HepG2 (cell line): ENCODE results near the gene AGAP1. TPM values are rescaled to one million over a fixed set of nuclear protein-coding genes. Genes with fewer than 3 reads are reported as not detected.

Experiments used
- ATRX ChIP-seq: sonication (generic); formaldehyde crosslinking; IDR thresholded peaks from 2 replicates; pipeline ENCODE4 v1.4.0; 2020; ENCODE audit warnings: missing genetic modification reagents, borderline replicate concordance
- FOSL2 ChIP-seq: sonication (generic); formaldehyde crosslinking; IDR thresholded peaks from 2 replicates; pipeline ENCODE4 v1.4.0; 2020; ENCODE audit warnings: missing genetic modification reagents
- GTF2F1 ChIP-seq: fragments of 150-350 bp; IDR thresholded peaks from 2 replicates; pipeline ENCODE4 v1.6.1; 2014; ENCODE audit warnings: low read length
- HDAC2 ChIP-seq: sonication (generic); formaldehyde crosslinking; IDR thresholded peaks from 2 replicates; pipeline ENCODE4 v1.4.0; 2020; ENCODE audit warnings: missing genetic modification reagents
- JUND ChIP-seq: sonication (generic); formaldehyde crosslinking; IDR thresholded peaks from 2 replicates; pipeline ENCODE4 v1.8.0; 2022; ENCODE audit warnings: mild to moderate bottlenecking, missing genetic modification reagents
- PCBP2 ChIP-seq: fragments of 200-400 bp; formaldehyde crosslinking; optimal IDR thresholded peaks from 2 replicates; pipeline ENCODE3; 2018; ENCODE audit warnings: low read length, low read depth; ENCODE audit not compliant: poor library complexity, severe bottlenecking
- TBX2 ChIP-seq: sonication (generic); formaldehyde crosslinking; IDR thresholded peaks from 2 replicates; pipeline ENCODE4 v1.5.0; 2020; ENCODE audit warnings: missing genetic modification reagents, mild to moderate bottlenecking, borderline replicate concordance
- THAP11 ChIP-seq: IDR thresholded peaks from 2 replicates; pipeline ENCODE4 v1.6.1; 2016; ENCODE audit warnings: missing biosample characterization, missing genetic modification reagents
- THYN1 ChIP-seq: sonication (generic); formaldehyde crosslinking; IDR thresholded peaks from 2 replicates; pipeline ENCODE4 v1.8.1; 2023; ENCODE audit warnings: low read depth, mild to moderate bottlenecking, moderate library complexity, missing genetic modification reagents, borderline replicate concordance
- TP53 ChIP-seq: sonication (generic); formaldehyde crosslinking; conservative IDR thresholded peaks from 2 replicates; pipeline ENCODE4 v1.4.0; 2020; ENCODE audit warnings: missing genetic modification reagents
- TRIM24 ChIP-seq: sonication (generic); formaldehyde crosslinking; IDR thresholded peaks from 2 replicates; pipeline ENCODE4 v1.8.0; 2022; ENCODE audit warnings: mild to moderate bottlenecking, missing genetic modification reagents
- UBTF ChIP-seq: sonication (generic); formaldehyde crosslinking; IDR thresholded peaks from 2 replicates; pipeline ENCODE4 v1.4.0; 2020; ENCODE audit warnings: mild to moderate bottlenecking, missing genetic modification reagents
- ZBTB7A ChIP-seq: sonication (generic); formaldehyde crosslinking; IDR thresholded peaks from 2 replicates; pipeline ENCODE4 v1.8.0; 2022; ENCODE audit warnings: mild to moderate bottlenecking, missing genetic modification reagents
- ZNF207 ChIP-seq: fragments of 450-650 bp; IDR thresholded peaks from 2 replicates; pipeline ENCODE4 v1.6.1; 2016; ENCODE audit warnings: antibody characterized with exemption, borderline replicate concordance
- ZNF24 ChIP-seq: fragments of 450-650 bp; IDR thresholded peaks from 2 replicates; pipeline ENCODE4 v1.6.1; 2017; ENCODE audit warnings: antibody characterized with exemption, mild to moderate bottlenecking
- ZNF317 ChIP-seq: sonication (generic); formaldehyde crosslinking; IDR thresholded peaks from 2 replicates; pipeline ENCODE4 v1.5.0; 2020; ENCODE audit warnings: mild to moderate bottlenecking, missing genetic modification reagents
- ZNF329 ChIP-seq: sonication (generic); formaldehyde crosslinking; IDR thresholded peaks from 2 replicates; pipeline ENCODE4 v1.9.0; 2021; ENCODE audit warnings: low read depth, mild to moderate bottlenecking, missing genetic modification reagents
- ZNF383 ChIP-seq: sonication (generic); formaldehyde crosslinking; IDR thresholded peaks from 2 replicates; pipeline ENCODE4 v1.4.0; 2020; ENCODE audit warnings: missing genetic modification reagents, mild to moderate bottlenecking, borderline replicate concordance
- ZNF563 ChIP-seq: sonication (generic); formaldehyde crosslinking; IDR thresholded peaks from 2 replicates; pipeline ENCODE4 v1.8.0; 2022; ENCODE audit warnings: mild to moderate bottlenecking, moderate library complexity, missing genetic modification reagents
- ZNF619 ChIP-seq: sonication (generic); formaldehyde crosslinking; IDR thresholded peaks from 2 replicates; pipeline ENCODE4 v1.4.0; 2020; ENCODE audit warnings: mild to moderate bottlenecking, missing genetic modification reagents
- ZNF674 ChIP-seq: sonication (generic); formaldehyde crosslinking; IDR thresholded peaks from 2 replicates; pipeline ENCODE4 v1.5.0; 2020; ENCODE audit warnings: low read depth, mild to moderate bottlenecking, missing genetic modification reagents
- ZNF772 ChIP-seq: sonication (generic); formaldehyde crosslinking; IDR thresholded peaks from 2 replicates; pipeline ENCODE4 v1.5.0; 2020; ENCODE audit warnings: mild to moderate bottlenecking, missing genetic modification reagents
- polyA plus RNA-seq, 8 experiments: library from polyadenylated mRNA; depleted of rRNA in 3 of 8; stranded (reverse) in 7 of 8; unstranded in 1 of 8; fragments of >200 nt; fragmentation: Illumina TruSeq in 4 of 8; extraction: Trizol in 4 of 8; gene quantifications; 2 replicates each; pipeline versions ENCODE4 v1.2.1 to v1.2.3, GENCODE V29; 2011 to 2016; ENCODE audit warnings: low read depth in 4 of 8, missing spikeins in 1 of 8, mixed read lengths in 1 of 8; ENCODE audit not compliant: insufficient read depth in 1 of 8
- total RNA-seq, 5 experiments: library from RNA; depleted of rRNA; stranded (reverse); fragments of >200 nt; fragmentation: Illumina TruSeq; extraction: Trizol; gene quantifications; 2 replicates each; pipeline ENCODE4 v1.2.3, GENCODE V29; 2016; ENCODE audit warnings: low read depth in 1 of 5
- TF ChIP-seq, protein P1 (sequence below): sonication (generic); formaldehyde crosslinking; IDR thresholded peaks from 2 replicates; pipeline ENCODE4 v1.4.0; 2020; ENCODE audit warnings: mild to moderate bottlenecking, missing genetic modification reagents
- TF ChIP-seq, protein P2 (sequence below): sonication (generic); formaldehyde crosslinking; IDR thresholded peaks from 2 replicates; pipeline ENCODE4 v1.4.0; 2020; ENCODE audit warnings: missing genetic modification reagents, mild to moderate bottlenecking, borderline replicate concordance

The AGAP1 gene
- total and polyA plus RNA-seq, 2 of the 13 experiments (the other 11 are each of a cell fraction or from before 2014, with no cell fraction given): 21.2 to 32.7 TPM

- TF ChIP-seq ZNF207 (no peak), ZNF563 (CRISPR knock-in tag) (no peak), UBTF (CRISPR knock-in tag) (no peak; the same call in 1 of the 2 replicates), ZBTB7A (CRISPR knock-in tag) (no peak), FOSL2 (CRISPR knock-in tag) (no peak), HDAC2 (CRISPR knock-in tag) (no peak), ATRX (CRISPR knock-in tag) (no peak), ZNF24 (no peak), JUND (CRISPR knock-in tag) (no peak), PCBP2 (no peak), ZNF772 (CRISPR knock-in tag) (no peak; the same call in 1 of the 2 replicates), ZNF317 (0 out of 2 replicates have a peak, but pooled peaks have one; percentile 27), ZNF329 (CRISPR knock-in tag) (0 out of 2 replicates have a peak, but pooled peaks have one; percentile 15), TRIM24 (no peak), ZNF674 (CRISPR knock-in tag) (no peak), ZNF619 (no peak), TP53 (CRISPR knock-in tag) (no peak), ZNF383 (no peak), THYN1 (CRISPR knock-in tag) (no peak), THAP11 (CRISPR knock-in tag) (no peak), GTF2F1 (no peak), TBX2 (no peak)
- TF ChIP-seq, protein P1, sequence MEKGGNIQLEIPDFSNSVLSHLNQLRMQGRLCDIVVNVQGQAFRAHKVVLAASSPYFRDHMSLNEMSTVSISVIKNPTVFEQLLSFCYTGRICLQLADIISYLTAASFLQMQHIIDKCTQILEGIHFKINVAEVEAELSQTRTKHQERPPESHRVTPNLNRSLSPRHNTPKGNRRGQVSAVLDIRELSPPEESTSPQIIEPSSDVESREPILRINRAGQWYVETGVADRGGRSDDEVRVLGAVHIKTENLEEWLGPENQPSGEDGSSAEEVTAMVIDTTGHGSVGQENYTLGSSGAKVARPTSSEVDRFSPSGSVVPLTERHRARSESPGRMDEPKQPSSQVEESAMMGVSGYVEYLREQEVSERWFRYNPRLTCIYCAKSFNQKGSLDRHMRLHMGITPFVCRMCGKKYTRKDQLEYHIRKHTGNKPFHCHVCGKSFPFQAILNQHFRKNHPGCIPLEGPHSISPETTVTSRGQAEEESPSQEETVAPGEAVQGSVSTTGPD (CRISPR knock-in tag): no peak
- TF ChIP-seq, protein P2, sequence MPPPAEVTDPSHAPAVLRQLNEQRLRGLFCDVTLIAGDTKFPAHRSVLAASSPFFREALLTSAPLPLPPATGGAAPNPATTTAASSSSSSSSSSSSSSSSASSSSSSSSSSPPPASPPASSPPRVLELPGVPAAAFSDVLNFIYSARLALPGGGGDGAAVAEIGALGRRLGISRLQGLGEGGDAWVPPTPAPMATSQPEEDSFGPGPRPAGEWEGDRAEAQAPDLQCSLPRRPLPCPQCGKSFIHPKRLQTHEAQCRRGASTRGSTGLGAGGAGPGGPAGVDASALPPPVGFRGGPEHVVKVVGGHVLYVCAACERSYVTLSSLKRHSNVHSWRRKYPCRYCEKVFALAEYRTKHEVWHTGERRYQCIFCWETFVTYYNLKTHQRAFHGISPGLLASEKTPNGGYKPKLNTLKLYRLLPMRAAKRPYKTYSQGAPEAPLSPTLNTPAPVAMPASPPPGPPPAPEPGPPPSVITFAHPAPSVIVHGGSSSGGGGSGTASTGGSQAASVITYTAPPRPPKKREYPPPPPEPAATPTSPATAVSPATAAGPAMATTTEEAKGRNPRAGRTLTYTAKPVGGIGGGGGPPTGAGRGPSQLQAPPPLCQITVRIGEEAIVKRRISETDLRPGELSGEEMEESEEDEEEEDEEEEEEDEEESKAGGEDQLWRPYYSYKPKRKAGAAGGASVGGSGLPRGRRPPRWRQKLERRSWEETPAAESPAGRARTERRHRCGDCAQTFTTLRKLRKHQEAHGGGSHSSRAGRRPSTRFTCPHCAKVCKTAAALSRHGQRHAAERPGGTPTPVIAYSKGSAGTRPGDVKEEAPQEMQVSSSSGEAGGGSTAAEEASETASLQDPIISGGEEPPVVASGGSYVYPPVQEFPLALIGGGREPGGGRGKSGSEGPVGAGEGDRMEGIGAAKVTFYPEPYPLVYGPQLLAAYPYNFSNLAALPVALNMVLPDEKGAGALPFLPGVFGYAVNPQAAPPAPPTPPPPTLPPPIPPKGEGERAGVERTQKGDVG (CRISPR knock-in tag): 0 out of 2 replicates have a peak, but pooled peaks have one; percentile 22
Measured at GRCh38 chr2:235495373-235496238, 1.8 kb downstream of the AGAP1 start (continued).
